ENCODE measurements around the gene ADPRH.
"Not testable (repeated sequence)": the region's sequence is repeated elsewhere in the genome, so short reads cannot be mapped to it uniquely, and the experiment has no call there.

ADPRH gene

DNA sequence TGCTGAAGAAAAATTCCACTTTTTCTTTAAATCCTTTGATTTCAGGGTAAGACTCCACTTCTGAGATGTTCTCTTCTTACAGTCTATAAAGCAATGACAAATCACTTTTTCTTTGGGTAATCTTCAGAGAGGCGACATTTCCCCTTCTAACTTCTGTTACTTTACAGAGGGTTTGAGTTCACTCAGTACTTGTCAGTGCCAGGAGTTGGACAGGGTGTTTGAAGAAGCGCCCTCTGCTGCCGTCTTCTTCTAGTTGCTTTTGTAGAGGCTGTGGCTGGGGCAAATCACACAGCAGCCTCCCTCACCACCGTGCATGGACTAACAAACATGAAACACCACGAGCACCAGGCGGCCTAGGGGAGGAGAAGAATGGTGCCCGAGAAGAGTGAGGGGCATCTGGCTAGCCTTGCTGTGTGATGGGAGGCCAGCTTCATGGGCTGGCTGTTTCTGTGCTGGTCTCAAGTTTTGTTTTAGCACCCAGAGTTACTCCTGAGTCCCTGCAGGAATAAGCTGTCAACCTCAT is 19.8 kb upstream of the ADPRH start, which contains the start of gene CD80:
CD80 (minus strand) TSS at position 174 of the 523 bp plus-strand sequence. CDS start 1,886 bp downstream, outside the sequence.
- DNase-seq (ENCODE audit: low read depth, low spot score), result peak; percentile 21

DNA sequence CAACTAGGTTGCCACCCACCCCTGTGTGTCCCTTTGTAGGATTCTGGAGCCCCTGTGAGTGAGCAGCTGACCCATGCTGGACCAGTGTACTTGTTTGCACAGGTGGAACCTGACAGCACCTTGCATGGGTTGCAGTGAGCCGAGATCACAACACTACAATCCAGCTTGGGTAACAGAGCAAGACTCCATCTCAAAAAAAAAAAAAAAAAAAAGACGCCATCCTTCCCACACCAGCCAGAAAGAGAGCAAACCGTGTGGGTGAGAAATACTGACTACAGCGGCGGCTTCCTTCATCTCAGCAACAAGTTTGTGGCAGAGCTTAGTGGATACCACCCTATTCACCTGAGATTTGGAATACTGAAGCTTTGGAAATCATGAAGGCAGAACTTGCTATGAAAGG is 19.1 kb upstream of the ADPRH start:
- DNase-seq (ENCODE audit: low read depth, low spot score), result no peak

- DNase-seq (ENCODE audit: low read depth, low spot score), result peak; percentile 9
Observed at GRCh38 chr3:119562307-119562961, 16.9 kb upstream of the ADPRH start.

DNA sequence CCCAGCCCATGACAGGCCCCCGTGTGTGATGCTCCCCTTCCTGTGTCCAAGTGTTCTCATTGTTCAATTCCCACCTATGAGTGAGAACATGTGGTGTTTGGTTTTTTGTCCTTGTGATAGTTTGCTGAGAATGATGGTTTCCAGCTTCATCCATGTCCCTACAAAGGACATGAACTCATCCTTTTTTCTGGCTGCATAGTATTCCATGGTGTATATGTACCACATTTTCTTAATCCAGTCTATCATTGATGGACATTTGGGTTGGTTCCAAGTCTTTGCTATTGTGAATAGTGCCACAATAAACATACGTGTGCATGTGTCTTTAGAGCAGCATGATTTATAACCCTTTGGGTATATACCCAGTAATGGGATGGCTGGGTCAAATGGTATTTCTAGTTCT is 16.0 kb upstream of the ADPRH start:
- DNase-seq (ENCODE audit: low read depth, low spot score), result not testable (repeated sequence)

- no peak for DNase-seq (ENCODE audit: low read depth, low spot score)
Observed at GRCh38 chr3:119569156-119569555, 10.1 kb upstream of the ADPRH start.

GRCh38 chr3:119570229-119570628 is 9.1 kb upstream of the ADPRH start:
- DNase-seq (ENCODE audit: low read depth, low spot score), result no peak

DNA sequence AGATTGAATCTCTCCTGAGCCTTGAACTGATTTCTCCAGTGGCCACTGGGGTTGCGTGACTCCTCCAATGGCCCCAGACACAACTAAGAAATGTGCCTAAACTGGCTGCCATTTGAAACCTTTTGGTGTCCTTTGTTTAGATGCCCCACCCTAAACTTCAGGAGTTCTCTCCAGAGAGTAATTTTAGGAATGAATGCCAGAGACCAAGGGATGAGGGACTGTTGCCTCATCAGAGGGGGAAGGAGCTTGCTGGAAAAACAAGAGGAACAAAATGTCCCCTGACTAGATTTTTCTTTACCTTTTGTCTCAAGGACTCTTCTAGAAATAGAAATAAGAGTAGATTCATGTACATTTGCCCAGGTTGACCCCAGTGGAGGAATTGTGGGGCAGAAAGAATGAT is 8.1 kb upstream of the ADPRH start:
- no peak for DNase-seq (ENCODE audit: low read depth, low spot score)

DNA sequence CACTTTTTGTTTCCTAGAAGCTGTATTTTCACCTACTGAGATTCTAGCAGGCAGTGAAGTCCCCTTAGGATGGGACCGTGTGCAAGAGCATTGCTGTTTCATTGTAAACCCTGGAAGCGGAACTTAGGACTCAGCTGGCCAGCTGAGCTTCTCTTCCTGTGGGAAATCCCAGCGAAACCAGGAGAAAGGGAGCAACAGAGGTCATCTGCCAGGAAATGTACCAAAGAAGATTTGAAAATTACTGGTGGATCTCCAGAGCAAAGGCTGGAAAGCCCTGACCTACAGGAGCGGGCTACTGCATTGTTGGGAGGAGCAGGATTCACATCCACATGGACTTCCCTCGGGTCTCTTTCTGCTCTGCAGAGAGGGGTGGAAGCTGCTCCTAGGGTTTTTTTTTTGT is 7.6 kb upstream of the ADPRH start:
- DNase-seq (ENCODE audit: low read depth, low spot score), result no peak

GRCh38 chr3:119575507-119575906 is 3.8 kb upstream of the ADPRH start:
- DNase-seq (ENCODE audit: low read depth, low spot score), result no peak

DNA sequence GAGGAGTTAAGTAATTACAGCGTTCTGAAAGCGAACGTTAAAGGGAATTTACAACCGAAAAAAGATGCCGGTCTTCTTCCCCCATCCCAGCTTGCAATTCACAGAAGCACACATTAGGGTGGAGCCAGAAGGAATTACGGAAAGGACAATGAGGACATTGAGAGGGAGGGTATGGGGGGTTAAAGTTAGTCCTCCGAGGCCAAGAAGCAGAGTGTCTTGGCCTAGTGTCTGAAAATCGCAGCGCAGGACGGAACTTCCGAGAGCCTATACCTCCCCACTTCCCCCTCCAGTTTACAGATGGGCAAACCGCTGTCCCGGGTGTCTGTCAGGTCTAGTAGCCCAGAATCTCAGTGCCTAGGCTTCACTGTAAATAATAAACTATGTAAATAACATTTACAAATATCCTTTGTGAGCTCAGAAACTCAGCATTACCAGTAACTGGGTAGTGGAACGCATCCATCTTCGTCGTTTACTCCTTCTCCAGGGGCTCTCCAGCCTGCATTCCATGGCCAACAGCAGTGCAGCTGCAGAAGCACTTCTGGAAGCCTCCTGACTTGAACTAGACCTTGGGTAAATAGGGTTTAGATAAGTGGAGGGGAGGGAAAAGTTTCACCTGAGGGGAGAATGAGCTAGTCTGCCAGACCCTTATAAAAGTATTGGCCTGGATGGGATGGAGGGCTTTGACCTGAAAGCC is 922 bp downstream of the ADPRH start:
- DNase-seq (ENCODE audit: low read depth, low spot score), result no peak

DNA sequence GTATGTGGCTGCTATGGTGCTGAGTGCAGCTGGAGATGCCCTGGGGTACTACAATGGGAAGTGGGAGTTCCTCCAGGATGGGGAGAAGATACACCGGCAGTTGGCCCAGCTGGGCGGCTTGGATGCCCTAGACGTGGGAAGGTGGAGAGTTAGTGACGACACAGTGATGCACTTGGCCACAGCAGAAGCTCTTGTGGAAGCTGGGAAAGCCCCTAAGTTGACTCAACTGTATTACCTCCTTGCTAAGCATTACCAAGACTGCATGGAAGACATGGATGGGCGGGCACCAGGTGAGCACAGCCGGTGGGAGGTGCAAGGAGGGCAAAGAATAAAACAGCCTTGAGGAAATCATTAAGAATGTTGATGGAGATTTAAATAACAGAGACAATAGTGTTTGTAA is 2.9 kb downstream of the ADPRH start:
- no peak for DNase-seq (ENCODE audit: low read depth, low spot score)

DNA sequence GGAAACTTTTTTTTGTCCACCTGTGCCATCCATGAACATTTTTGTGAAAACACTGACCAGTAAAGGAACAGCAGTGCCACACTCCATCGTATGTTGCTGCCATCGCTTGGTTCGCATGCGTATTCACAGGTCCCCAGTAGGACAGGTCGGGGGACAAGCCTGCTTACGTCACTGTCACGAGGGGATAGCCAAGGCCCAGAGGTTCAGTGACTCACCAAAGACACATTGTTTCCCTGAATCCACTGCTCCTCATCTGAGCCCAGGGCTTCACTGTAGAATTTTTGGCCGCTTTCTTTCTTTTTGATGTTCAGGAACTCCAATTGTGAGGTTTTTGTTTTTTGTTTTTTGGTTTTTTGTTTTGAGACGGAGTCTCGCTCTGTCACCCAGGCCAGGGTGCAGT is 5.9 kb downstream of the ADPRH start:
- DNase-seq (ENCODE audit: low read depth, low spot score), result no peak

DNA sequence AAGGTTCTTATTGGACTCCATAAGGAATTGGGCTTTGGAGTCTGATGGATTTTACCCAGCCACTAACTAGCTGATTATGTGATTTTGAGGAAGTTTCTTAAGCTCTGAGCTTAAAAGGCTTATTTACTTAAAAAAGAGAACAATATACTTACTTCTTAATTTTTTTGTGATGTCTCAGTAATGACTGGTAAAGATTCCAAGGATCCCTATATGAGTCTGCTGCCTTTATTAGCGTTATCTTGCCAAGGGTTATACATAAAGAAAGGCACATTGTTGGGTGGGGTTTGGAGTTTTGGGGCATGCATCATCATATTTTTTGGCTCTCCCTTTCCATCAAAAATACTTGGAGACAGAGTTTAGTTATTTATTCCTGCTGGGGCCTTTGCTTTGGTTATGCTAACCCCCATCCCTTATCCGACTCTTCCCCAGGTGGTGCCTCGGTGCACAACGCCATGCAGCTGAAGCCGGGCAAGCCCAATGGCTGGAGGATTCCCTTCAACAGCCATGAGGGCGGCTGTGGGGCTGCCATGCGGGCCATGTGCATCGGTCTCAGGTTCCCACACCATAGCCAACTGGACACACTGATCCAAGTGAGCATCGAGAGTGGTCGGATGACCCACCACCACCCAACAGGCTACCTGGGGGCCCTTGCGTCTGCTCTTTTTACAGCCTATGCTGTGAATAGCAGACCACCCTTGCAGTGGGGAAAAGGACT is 6.7 kb downstream of the ADPRH start:
- no peak for DNase-seq (ENCODE audit: low read depth, low spot score)

- peak; percentile 76 for DNase-seq (ENCODE audit: low read depth, low spot score)
Observed at GRCh38 chr3:119586733-119587172, 7.5 kb downstream of the ADPRH start.

GRCh38 chr3:119588112-119588511 is 8.8 kb downstream of the ADPRH start:
- no peak for DNase-seq (ENCODE audit: low read depth, low spot score)

GRCh38 chr3:119589102-119589773 is 9.9 kb downstream of the ADPRH start:
- peak; percentile 20 for DNase-seq (ENCODE audit: low read depth, low spot score)

DNA sequence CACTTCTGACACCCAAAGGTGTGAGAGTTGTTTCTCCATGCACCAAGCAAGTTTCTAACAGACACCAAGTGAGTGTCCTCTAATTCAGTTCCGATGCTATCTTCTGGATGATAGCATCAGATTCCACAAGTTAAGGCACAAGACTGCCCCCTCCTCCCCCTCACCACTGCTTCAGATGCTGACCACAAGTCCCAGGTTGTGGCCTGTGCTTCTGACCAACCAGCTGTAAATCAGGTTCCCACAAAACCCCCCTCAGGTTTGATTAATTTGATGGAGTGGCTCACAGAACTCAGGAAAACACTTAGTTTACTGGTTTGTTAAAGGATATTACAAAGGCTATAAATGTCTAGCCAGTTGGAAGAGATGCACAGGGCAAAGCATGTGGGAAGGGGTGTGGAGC is 11.4 kb downstream of the ADPRH start:
- DNase-seq (ENCODE audit: low read depth, low spot score), result no peak

- no peak for DNase-seq (ENCODE audit: low read depth, low spot score)
Observed at GRCh38 chr3:119592861-119593260, 13.6 kb downstream of the ADPRH start.

DNA sequence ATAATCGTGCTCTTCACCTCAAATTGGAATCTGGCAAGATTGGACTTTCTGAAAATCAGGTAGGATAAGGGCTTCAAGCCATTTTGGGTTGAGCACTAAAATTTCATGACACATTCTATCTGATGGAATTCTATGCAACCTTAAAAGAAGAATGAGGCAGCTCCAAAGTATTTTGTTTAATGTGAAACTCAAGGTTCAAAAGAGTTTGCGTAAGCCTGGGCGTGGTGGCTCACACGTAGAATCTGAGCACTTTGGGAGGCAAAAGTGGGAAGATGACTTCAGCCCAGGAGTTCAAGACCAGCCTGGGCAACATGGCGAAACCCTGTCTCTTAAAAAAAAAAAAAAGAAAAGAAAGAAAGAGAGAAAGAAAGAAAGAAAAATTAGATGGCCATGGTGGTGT is 14.8 kb downstream of the ADPRH start:
- DNase-seq (ENCODE audit: low read depth, low spot score), result no peak

GRCh38 chr3:119594929-119595328 is 15.6 kb downstream of the ADPRH start:
- DNase-seq (ENCODE audit: low read depth, low spot score), result not testable (repeated sequence)

DNA sequence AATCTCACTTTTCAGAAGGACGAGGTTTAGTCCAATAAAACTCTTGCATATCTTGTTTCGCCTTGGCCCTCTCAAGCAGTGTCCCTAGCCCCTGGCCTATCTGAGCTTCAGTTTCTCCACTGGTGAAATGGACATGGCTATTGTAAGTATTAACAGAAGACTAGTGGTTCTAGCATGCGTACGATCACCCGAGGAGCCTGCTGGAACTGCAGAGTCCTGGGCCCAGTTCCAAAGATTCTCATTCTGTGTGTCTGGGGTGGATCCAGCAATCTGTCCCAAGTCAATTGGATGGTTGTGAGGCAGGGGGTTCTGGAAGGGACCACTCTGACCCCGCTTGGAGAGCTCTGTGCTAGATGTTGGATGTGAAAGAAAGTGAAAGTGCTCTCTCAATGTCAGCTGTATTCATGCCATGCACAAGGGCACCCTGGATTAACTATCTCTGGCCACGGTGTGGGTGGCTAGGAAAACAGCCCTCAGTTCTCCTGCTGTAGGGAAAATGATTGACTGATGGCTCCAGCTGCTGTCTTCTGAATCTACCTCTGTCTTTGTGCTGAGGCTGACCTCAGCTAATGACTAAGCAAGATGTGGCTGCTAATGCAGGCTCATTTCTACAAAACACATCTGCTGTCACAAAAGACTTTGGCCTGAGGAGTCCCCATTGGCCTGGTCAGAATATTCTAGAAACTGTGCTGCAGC is 16.5 kb downstream of the ADPRH start:
- DNase-seq (ENCODE audit: low read depth, low spot score), result peak; percentile 35

Data from astrocyte of the hippocampus (primary cell).